Measurements from ENCODE around the gene MIDN. TPM values are rescaled to one million over a fixed set of nuclear protein-coding genes. Genes with fewer than 3 reads are reported as not detected.

The MIDN gene
- total and polyA plus RNA-seq, 7 donors, result 29.2 to 331 (median 147) TPM

DNA sequence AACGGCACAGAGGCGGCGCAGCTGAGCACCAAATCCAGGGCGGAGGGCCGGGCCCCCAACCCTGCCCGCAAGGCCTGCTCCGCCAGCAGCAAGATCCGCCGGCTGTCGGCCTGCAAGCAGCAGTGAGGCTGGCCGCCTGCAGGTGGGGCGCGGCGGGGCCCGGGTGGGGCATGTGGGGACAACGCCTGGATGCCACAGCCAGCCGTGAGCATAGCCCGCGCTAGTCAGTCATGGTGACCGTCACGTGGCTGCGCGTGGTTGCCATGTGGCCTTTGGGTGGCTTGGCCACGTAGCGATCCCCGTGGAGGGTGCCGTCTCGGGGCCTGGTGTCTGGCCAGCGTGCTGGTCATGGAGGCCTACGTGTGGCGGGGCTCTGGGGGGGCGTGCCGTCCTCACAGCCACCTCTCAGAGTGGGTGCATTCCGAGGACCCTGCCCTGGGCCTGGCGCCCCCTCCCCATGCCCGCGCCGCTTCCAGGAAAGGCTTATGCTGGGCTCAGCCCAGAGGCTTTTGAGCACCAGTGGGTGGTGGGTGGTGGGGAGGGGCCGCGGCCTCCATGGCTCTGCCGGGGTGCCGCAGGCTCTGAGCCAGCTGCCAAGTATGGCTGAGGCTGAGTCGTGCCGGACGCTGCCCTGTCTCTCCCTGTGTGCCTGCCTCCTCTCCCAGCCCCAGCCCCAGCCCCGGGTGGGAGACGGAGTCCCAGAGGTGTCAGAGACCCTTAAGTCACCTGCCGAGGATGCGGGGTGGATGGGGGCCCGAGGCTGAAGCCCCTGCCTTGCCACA, 21.7 kb upstream of the MIDN start:
- DNase-seq, result no peak
- no peak overlapping the region for H3K4me3 ChIP-seq
- no peaks in the 10 kb centered on the region for H3K27me3 ChIP-seq (ENCODE audit: insufficient read depth in 3 of 3, low read length in 2 of 3)
- intact Hi-C loops (cut with DNase I), result no loop called here
- H3K27ac ChIP-seq, result no peak overlapping the region
- peaks cover 0 to 58% of the 10 kb centered on the region in 2 donors for H3K36me3 ChIP-seq (ENCODE audit: insufficient read depth in 1 of 2, low read depth in 1 of 2)
- peaks cover 19% of the 10 kb centered on the region for H3K4me1 ChIP-seq
- 86 to 94% (median 93%) methylated on average over 44 to 50 of the region's 50 CpGs for WGBS, 3 donors
- TF ChIP-seq, protein P1, sequence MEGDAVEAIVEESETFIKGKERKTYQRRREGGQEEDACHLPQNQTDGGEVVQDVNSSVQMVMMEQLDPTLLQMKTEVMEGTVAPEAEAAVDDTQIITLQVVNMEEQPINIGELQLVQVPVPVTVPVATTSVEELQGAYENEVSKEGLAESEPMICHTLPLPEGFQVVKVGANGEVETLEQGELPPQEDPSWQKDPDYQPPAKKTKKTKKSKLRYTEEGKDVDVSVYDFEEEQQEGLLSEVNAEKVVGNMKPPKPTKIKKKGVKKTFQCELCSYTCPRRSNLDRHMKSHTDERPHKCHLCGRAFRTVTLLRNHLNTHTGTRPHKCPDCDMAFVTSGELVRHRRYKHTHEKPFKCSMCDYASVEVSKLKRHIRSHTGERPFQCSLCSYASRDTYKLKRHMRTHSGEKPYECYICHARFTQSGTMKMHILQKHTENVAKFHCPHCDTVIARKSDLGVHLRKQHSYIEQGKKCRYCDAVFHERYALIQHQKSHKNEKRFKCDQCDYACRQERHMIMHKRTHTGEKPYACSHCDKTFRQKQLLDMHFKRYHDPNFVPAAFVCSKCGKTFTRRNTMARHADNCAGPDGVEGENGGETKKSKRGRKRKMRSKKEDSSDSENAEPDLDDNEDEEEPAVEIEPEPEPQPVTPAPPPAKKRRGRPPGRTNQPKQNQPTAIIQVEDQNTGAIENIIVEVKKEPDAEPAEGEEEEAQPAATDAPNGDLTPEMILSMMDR (IDR thresholded peaks at IDR 0.05), result no peak
- no peak for ATAC-seq
- no peaks in the 10 kb centered on the region for H3K9me3 ChIP-seq

GRCh38 chr19:1227304-1228054, 20.9 kb upstream of the MIDN start:
- no peak overlapping the region for H3K27ac ChIP-seq
- H3K27me3 ChIP-seq (ENCODE audit: insufficient read depth in 3 of 3, low read length in 2 of 3), result no peaks in the 10 kb centered on the region
- DNase-seq (no peak), ATAC-seq (no peak)
- H3K4me3 ChIP-seq, result no peak overlapping the region
- TF ChIP-seq, protein P1 (IDR thresholded peaks at IDR 0.05), result no peak
- intact Hi-C loops (cut with DNase I), result no loop called here
- H3K4me1 ChIP-seq, result peaks cover 11% of the 10 kb centered on the region
- peaks cover 0 to 51% of the 10 kb centered on the region in 2 donors for H3K36me3 ChIP-seq (ENCODE audit: insufficient read depth in 1 of 2, low read depth in 1 of 2)
- no peaks in the 10 kb centered on the region for H3K9me3 ChIP-seq
- WGBS, 3 donors, result 88 to 92% (median 90%) methylated on average over 47 to 56 of the region's 56 CpGs

- TF ChIP-seq, protein P1 (IDR thresholded peaks at IDR 0.05), result no peak
- peaks cover 4% of the 10 kb centered on the region for H3K4me1 ChIP-seq
- 96 to 98% (median 96%) methylated on average over 84 to 100 of the region's 100 CpGs for WGBS, 3 donors
- H3K4me3 ChIP-seq, result no peak overlapping the region
- no peak overlapping the region for H3K27ac ChIP-seq
- H3K9me3 ChIP-seq, result no peaks in the 10 kb centered on the region
- H3K36me3 ChIP-seq (ENCODE audit: insufficient read depth in 1 of 2, low read depth in 1 of 2), result peaks cover 0 to 42% of the 10 kb centered on the region in 2 donors
- DNase-seq, result no peak
- no peaks in the 10 kb centered on the region for H3K27me3 ChIP-seq (ENCODE audit: insufficient read depth in 3 of 3, low read length in 2 of 3)
- ATAC-seq, result no peak
- intact Hi-C loops (cut with DNase I), result no loop called here
Observed at GRCh38 chr19:1228161-1228957, 20.0 kb upstream of the MIDN start.

- DNase-seq, result no peak
- Histone ChIP-seq H3K4me3 (no peak overlapping the region), H3K9me3 (no peaks in the 10 kb centered on the region), H3K27me3 (ENCODE audit: insufficient read depth in 3 of 3, low read length in 2 of 3) (no peaks in the 10 kb centered on the region), H3K4me1 (no peaks in the 10 kb centered on the region), H3K27ac (no peak overlapping the region), H3K36me3 (ENCODE audit: insufficient read depth in 1 of 2, low read depth in 1 of 2) (peaks cover 0 to 33% of the 10 kb centered on the region in 2 donors)
- intact Hi-C loops (cut with DNase I), result no loop called here
- 96% methylated on average over 123 to 158 of the region's 158 CpGs for WGBS, 3 donors
- TF ChIP-seq, protein P1 (IDR thresholded peaks at IDR 0.05), result no peak
- ATAC-seq, result no peak
Observed at GRCh38 chr19:1229056-1229923, 19.1 kb upstream of the MIDN start.

All from psoas muscle (tissue), 8 donors.